Peyer's patch (tissue), 4 donors: ENCODE measurements around the gene STAM2.

Experiments
- CTCF ChIP-seq, 6 experiments: fragments of 450-650 bp in 4 of 6; fragments of 200-600 bp in 2 of 6; sonication (generic) in 1 of 6; IDR thresholded peaks; one replicate each; pipeline ENCODE4 v1.5.1; 2017 to 2019; ENCODE audit warnings: antibody characterized with exemption in 6 of 6, mild to moderate bottlenecking in 3 of 6, moderate library complexity in 1 of 6
- POLR2A ChIP-seq, 2 donors: fragments of 450-650 bp; IDR thresholded peaks; one replicate each; pipeline ENCODE4 v1.5.1; 2017; ENCODE audit warnings: antibody characterized with exemption in 2 of 2, mild to moderate bottlenecking in 2 of 2, moderate library complexity in 2 of 2

- TF ChIP-seq CTCF (IDR thresholded peaks at IDR 0.05), result no peak
- TF ChIP-seq POLR2A (IDR thresholded peaks at IDR 0.05), result no peak
Observed at GRCh38 chr2:152166633-152167032, 8.9 kb downstream of the STAM2 start.
